Measurements from ENCODE around the gene ENDOU.
A peak's percentile ranks its signal among the peaks of the same experiment; 100 is the strongest.
"Not testable (repeated sequence)": the region's sequence is repeated elsewhere in the genome, so short reads cannot be mapped to it uniquely, and the experiment has no call there.

Gene ENDOU

GRCh38 chr12:47698631-47699030, 26.7 kb downstream of the ENDOU start:
- H3K4me3 ChIP-seq (replicated peaks; ENCODE audit: low read depth, low read length), result no peak overlapping the region
- no peak for TF ChIP-seq CTCF (IDR thresholded peaks at IDR 0.05; ENCODE audit: low read length, missing control alignments)
- no peak for DNase-seq (ENCODE audit: low read depth)

DNA sequence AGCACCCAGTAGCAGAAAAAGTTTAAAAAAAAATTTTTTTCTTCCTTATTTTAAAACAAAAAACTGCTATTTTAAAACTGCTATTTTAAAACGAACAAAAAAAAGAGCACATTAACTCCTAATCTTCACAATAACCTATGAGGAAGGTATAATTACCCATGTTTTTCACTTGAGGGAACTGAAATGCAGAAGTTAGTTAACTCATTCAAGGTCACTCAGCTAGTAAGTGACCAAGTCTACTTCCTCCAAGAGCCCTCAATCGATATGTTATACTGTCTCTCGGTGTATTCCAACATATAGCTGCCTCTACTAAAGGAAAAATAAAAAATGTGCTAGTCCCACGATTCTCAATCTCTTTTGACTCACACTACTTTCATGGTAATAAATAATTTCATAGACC, 27.2 kb downstream of the ENDOU start:
- no peak overlapping the region for H3K4me3 ChIP-seq (replicated peaks; ENCODE audit: low read depth, low read length)
- no peak for TF ChIP-seq CTCF (IDR thresholded peaks at IDR 0.05; ENCODE audit: low read length, missing control alignments)
- DNase-seq (ENCODE audit: low read depth), result no peak

GRCh38 chr12:47689215-47689614, 36.1 kb downstream of the ENDOU start:
- H3K4me3 ChIP-seq (replicated peaks; ENCODE audit: low read depth, low read length), result no peak overlapping the region
- TF ChIP-seq CTCF (IDR thresholded peaks at IDR 0.05; ENCODE audit: low read length, missing control alignments), result no peak
- DNase-seq (ENCODE audit: low read depth), result no peak

DNA sequence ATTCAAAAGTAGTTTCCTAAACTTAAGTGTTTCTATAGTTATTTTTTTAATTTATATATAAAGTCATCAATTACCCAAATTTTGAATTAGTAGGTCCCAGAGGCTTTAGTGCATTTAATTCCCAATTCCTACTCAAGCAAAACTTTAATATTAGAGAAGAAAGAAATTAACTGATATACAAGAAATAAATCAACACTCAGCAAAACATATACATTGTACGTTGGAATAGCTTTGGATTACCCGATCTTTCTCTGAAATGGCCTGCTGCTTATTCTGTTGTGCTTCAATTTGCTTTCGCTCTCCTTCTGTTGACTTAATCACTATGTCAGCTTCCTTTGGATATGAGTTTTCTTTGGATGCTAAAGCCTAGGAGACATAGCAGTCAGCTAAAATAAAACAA, 37.7 kb downstream of the ENDOU start:
- DNase-seq (ENCODE audit: low read depth), result no peak
- H3K4me3 ChIP-seq (replicated peaks; ENCODE audit: low read depth, low read length), result no peak overlapping the region
- TF ChIP-seq CTCF (IDR thresholded peaks at IDR 0.05; ENCODE audit: low read length, missing control alignments), result no peak

DNA sequence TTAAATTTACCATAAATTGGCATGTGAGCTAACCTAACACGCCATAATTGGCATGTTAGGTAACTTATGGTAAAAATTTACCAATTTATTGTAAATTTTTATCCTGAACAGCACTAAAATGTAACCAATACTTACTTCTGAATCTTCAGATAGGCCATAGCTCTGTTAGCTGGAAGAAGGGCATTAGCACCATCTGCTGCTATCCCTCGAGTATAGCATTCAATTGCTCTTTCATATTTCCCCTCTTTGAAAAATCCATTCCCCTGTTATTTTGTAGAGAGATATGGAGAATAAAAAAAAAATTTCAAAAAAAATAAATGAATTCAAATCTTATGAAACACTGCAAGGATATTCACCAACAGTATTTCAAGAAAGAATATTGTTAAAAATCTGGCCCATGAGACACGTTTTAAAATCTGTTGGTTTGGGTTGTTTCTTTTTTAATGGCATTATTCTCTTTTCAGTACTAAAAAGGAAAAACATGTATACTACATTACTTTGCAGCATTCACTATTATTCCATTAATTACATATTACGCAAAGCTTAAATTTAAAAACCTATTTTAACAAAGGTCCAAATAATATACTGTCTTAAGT, 38.5 kb downstream of the ENDOU start:
- H3K4me3 ChIP-seq (replicated peaks; ENCODE audit: low read depth, low read length), result no peak overlapping the region
- peak; percentile 86 for TF ChIP-seq CTCF (IDR thresholded peaks at IDR 0.05; ENCODE audit: low read length, missing control alignments)
- peak; percentile 74 for DNase-seq (ENCODE audit: low read depth)

DNA sequence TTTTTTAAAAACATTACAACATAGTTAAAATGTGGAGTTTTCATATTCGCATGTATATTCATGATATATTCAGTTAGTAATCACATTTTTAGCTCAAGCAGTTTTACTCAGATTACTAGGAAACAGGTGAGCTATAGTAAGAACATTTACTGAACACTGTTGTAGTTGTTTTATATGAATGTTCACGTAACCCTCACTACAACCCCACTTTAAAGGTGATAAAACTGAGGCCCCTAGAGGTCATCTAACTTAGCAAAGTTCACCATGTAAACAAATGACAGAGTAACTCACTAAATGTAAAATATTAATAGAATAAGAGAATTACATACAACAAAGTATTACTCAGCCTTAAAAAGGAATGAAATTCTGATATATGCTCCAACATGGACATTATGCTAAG, 45.5 kb downstream of the ENDOU start:
- no peak for TF ChIP-seq CTCF (IDR thresholded peaks at IDR 0.05; ENCODE audit: low read length, missing control alignments)
- no peak for DNase-seq (ENCODE audit: low read depth)
- H3K4me3 ChIP-seq (replicated peaks; ENCODE audit: low read depth, low read length), result no peak overlapping the region

- no peak overlapping the region for H3K4me3 ChIP-seq (replicated peaks; ENCODE audit: low read depth, low read length)
- DNase-seq (ENCODE audit: low read depth), result no peak
- no peak for TF ChIP-seq CTCF (IDR thresholded peaks at IDR 0.05; ENCODE audit: low read length, missing control alignments)
Measured at GRCh38 chr12:47672068-47672467, 53.2 kb downstream of the ENDOU start.

DNA sequence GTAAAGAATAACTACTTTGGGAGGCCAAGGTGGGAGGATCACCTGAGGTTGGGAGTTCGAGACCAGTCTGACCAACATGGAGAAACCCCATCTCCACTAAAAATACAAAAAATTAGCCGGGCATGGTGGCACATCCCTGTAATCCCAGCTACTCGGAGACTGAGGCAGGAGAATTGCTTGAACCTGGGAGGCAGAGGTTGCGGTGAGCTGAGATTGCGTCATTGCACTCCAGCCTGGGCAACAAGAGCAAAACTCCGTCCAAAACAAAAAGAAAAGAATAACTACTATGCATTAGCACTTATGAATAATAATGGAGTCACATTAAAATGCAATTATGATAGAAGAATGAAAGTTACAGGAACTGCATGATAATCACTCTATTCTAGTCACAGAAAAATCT, 57.4 kb downstream of the ENDOU start:
- not testable (repeated sequence) for DNase-seq (ENCODE audit: low read depth); H3K4me3 ChIP-seq (replicated peaks; ENCODE audit: low read depth, low read length)
